Esophagus muscularis mucosa (tissue), 4 donors: ENCODE data around the gene PDCD1. TPM values are rescaled to one million over a fixed set of nuclear protein-coding genes. Genes with fewer than 3 reads are reported as not detected.

Source experiments
- DNase-seq: peaks from one replicate; pipeline ENCODE4 v3.0.0-alpha.2; 2017; ENCODE audit errors: extremely low spot score
- H3K27ac ChIP-seq, 4 donors: fragments of 200-600 bp; sonication (generic); replicated peaks in 1 of 4; 1 replicate in 3 of 4; 2 replicates in 1 of 4; pipeline ENCODE4 v1.5.1; 2016 to 2019; ENCODE audit warnings: mild to moderate bottlenecking in 1 of 4
- H3K27me3 ChIP-seq, 4 donors: fragments of 200-600 bp; sonication (generic); one replicate each; pipeline versions ENCODE4 v1.5.1 to v1.6.0; 2016 to 2019
- H3K36me3 ChIP-seq, 4 donors: fragments of 200-600 bp; sonication (generic); one replicate each; pipeline ENCODE4 v1.5.1; 2016 to 2019
- H3K4me1 ChIP-seq, 4 donors: fragments of 200-600 bp; sonication (generic); one replicate each; pipeline ENCODE4 v1.5.1; 2016 to 2019
- H3K4me3 ChIP-seq, 4 donors: fragments of 200-600 bp; sonication (generic); 1 replicate in 2 of 4; 2 replicates in 2 of 4; pipeline ENCODE4 v1.5.1; 2016 to 2019; ENCODE audit warnings: mild to moderate bottlenecking in 4 of 4, moderate library complexity in 1 of 4
- H3K9me3 ChIP-seq, 4 donors: fragments of 200-600 bp; sonication (generic); 1 replicate in 3 of 4; 2 replicates in 1 of 4; pipeline ENCODE4 v1.5.1; 2016 to 2019
- EP300 ChIP-seq: sonication (generic); formaldehyde crosslinking; IDR thresholded peaks from one replicate; pipeline ENCODE4 v1.6.1; 2017; ENCODE audit warnings: antibody characterized with exemption
- POLR2A ChIP-seq: fragments of 450-650 bp; IDR thresholded peaks from one replicate; pipeline ENCODE4 v1.6.1; 2017; ENCODE audit warnings: antibody characterized with exemption, moderate library complexity, mild to moderate bottlenecking, low read depth
- POLR2AphosphoS5 ChIP-seq, 2 donors: sonication (generic); formaldehyde crosslinking; IDR thresholded peaks; one replicate each; pipeline ENCODE4 v1.6.1; 2017; ENCODE audit warnings: antibody characterized with exemption in 2 of 2
- WGBS: methylation state at CpG from one replicate; pipeline ENCODE4 v1.1.5; 2018; 5-methylcytosine and 5-hydroxymethylcytosine counted together
- intact Hi-C: fragments of 100-400 bp; cut with DNase I; formaldehyde crosslinking; loops from one replicate; pipeline ENCODE4 v1.15.1; 2023
- total RNA-seq, 4 donors: library from RNA; depleted of rRNA; stranded (reverse); fragments of >200 nt; gene quantifications; one replicate each; pipeline versions ENCODE4 v1.1.0 to v1.2.1, GENCODE V29; 2016
- TF ChIP-seq, protein P1 (sequence below), 3 experiments: fragments of 200-600 bp in 2 of 3; fragments of 450-650 bp in 1 of 3; sonication (generic) in 2 of 3; IDR thresholded peaks; one replicate each; pipeline ENCODE4 v1.5.1; 2017 to 2019; ENCODE audit warnings: antibody characterized with exemption in 3 of 3, mild to moderate bottlenecking in 2 of 3, moderate library complexity in 1 of 3

The PDCD1 gene
- total RNA-seq, 4 donors from 2014 or later, result 0.11 to 2.5 (median 1.2) TPM

GRCh38 chr2:241893265-241893664, 34.6 kb upstream of the PDCD1 start:
- H3K36me3 ChIP-seq, result no peaks in the 10 kb centered on the region
- no peak overlapping the region for H3K4me3 ChIP-seq
- peaks cover 0 to 20% (median 15%) of the 10 kb centered on the region in 4 donors for H3K4me1 ChIP-seq
- intact Hi-C loops, result no loop called here
- H3K27ac ChIP-seq, result no peak overlapping the region
- no peaks in the 10 kb centered on the region for H3K9me3 ChIP-seq
- WGBS, result 76% methylated on average over 9 of the region's 16 CpGs
- TF ChIP-seq POLR2AphosphoS5 (IDR thresholded peaks at IDR 0.05), result no peak
- no peak for TF ChIP-seq POLR2A
- no peak for TF ChIP-seq EP300
- TF ChIP-seq, protein P1, sequence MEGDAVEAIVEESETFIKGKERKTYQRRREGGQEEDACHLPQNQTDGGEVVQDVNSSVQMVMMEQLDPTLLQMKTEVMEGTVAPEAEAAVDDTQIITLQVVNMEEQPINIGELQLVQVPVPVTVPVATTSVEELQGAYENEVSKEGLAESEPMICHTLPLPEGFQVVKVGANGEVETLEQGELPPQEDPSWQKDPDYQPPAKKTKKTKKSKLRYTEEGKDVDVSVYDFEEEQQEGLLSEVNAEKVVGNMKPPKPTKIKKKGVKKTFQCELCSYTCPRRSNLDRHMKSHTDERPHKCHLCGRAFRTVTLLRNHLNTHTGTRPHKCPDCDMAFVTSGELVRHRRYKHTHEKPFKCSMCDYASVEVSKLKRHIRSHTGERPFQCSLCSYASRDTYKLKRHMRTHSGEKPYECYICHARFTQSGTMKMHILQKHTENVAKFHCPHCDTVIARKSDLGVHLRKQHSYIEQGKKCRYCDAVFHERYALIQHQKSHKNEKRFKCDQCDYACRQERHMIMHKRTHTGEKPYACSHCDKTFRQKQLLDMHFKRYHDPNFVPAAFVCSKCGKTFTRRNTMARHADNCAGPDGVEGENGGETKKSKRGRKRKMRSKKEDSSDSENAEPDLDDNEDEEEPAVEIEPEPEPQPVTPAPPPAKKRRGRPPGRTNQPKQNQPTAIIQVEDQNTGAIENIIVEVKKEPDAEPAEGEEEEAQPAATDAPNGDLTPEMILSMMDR (IDR thresholded peaks at IDR 0.05), result no peak
- no peak for DNase-seq
- peaks cover 0 to 3% (median 0%) of the 10 kb centered on the region in 4 donors for H3K27me3 ChIP-seq

DNA sequence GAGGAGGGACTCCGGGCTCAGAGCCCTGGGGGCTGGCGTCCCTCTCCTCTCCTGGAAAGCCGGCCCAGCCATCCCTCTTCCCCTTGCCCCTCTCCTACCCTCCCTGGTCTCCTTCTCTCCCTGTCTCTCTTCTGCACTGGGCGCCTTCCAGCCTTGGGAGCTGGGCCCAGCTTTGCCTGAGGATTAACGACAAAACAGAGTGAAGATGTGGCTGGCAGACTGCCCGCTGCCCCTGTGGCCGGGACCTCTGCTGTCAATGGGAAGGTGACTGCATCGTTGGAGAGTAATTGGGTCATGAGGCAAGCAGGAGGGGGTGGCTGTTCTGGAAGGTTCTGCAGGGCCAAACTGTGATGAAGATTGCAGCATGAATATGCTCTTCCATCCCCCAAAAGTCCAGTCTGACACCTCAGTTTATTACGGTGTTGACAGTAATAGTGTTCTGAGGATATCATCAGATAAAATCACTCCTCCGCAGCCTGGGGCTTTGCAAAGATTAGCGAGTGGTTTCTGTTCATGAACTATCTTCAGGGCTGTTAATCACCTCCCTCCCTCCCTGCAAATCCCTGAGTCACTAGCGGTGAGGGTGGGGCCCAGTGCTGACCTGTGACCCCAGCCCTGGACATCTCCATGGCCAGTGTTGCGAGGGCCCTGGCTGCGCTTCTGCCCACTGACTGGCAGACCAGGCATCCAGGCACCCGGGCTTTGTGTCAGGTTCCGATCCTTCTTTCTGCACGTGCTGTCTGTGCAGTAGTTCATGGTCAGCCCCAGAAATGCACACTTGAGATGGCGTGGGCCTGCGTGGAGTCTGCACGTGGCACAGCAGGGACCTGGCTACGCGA, 33.8 kb upstream of the PDCD1 start:
- WGBS, result 79% methylated on average over 17 of the region's 22 CpGs
- Histone ChIP-seq H3K4me1 (peaks cover 0 to 20% (median 15%) of the 10 kb centered on the region in 4 donors), H3K27ac (peak overlapping the region in 1 of 4 donors; percentile 13), H3K36me3 (no peaks in the 10 kb centered on the region), H3K4me3 (no peak overlapping the region), H3K27me3 (peaks cover 0 to 3% (median 0%) of the 10 kb centered on the region in 4 donors), H3K9me3 (no peaks in the 10 kb centered on the region)
- no peak for DNase-seq
- intact Hi-C loops, result no loop called here
- TF ChIP-seq POLR2AphosphoS5 (IDR thresholded peaks at IDR 0.05) (no peak), EP300 (no peak)
- TF ChIP-seq, protein P1 (IDR thresholded peaks at IDR 0.05), result no peak

- no peak for DNase-seq
- Histone ChIP-seq H3K9me3 (peaks cover 0 to 4% (median 0%) of the 10 kb centered on the region in 4 donors), H3K27ac (peak overlapping the region in 1 of 4 donors; percentile 13), H3K36me3 (peaks cover 0 to 3% (median 0%) of the 10 kb centered on the region in 4 donors), H3K4me1 (peaks cover 0 to 20% (median 15%) of the 10 kb centered on the region in 4 donors), H3K27me3 (peaks cover 0 to 3% (median 0%) of the 10 kb centered on the region in 4 donors), H3K4me3 (no peak overlapping the region)
- TF ChIP-seq POLR2AphosphoS5 (IDR thresholded peaks at IDR 0.05) (no peak), EP300 (no peak), POLR2A (no peak)
- TF ChIP-seq, protein P1 (IDR thresholded peaks at IDR 0.05), result no peak
- 77% methylated on average over 3 of the region's 3 CpGs for WGBS
- intact Hi-C loops, result no loop called here
Observed at GRCh38 chr2:241891988-241892298, 33.2 kb upstream of the PDCD1 start.

GRCh38 chr2:241891315-241891987, 32.8 kb upstream of the PDCD1 start:
- DNase-seq, result no peak
- H3K9me3 ChIP-seq, result peaks cover 0 to 7% (median 0%) of the 10 kb centered on the region in 4 donors
- no peak overlapping the region for H3K27ac ChIP-seq
- WGBS, result 91% methylated on average over 25 of the region's 27 CpGs
- peaks cover 0 to 3% (median 0%) of the 10 kb centered on the region in 4 donors for H3K27me3 ChIP-seq
- intact Hi-C loops, result no loop called here
- TF ChIP-seq POLR2AphosphoS5 (IDR thresholded peaks at IDR 0.05) (no peak), EP300 (no peak), POLR2A (no peak)
- TF ChIP-seq, protein P1 (IDR thresholded peaks at IDR 0.05), result no peak
- H3K36me3 ChIP-seq, result peaks cover 0 to 4% (median 0%) of the 10 kb centered on the region in 4 donors
- no peak overlapping the region for H3K4me3 ChIP-seq
- peaks cover 0 to 20% (median 15%) of the 10 kb centered on the region in 4 donors for H3K4me1 ChIP-seq
